ENCODE results near the gene SPACA7.

Gene SPACA7

GRCh38 chr13:112435973-112436372 lies 59.8 kb downstream of the SPACA7 start:
- TF ChIP-seq PPARA (CRISPR knock-in tag; IDR thresholded peaks at IDR 0.05; ENCODE audit: borderline replicate concordance) = no peak
- TF ChIP-seq CSDC2 (CRISPR knock-in tag; IDR thresholded peaks at IDR 0.05) = no peak
- TF ChIP-seq BACH2 (CRISPR knock-in tag; IDR thresholded peaks at IDR 0.05; ENCODE audit: borderline replicate concordance) = no peak
- TF ChIP-seq ARNTL (CRISPR knock-in tag; IDR thresholded peaks at IDR 0.05; ENCODE audit: borderline replicate concordance, low read depth) = no peak
- no peak for TF ChIP-seq ZNF70 (CRISPR knock-in tag; IDR thresholded peaks at IDR 0.05)
- TF ChIP-seq GLIS3 (CRISPR knock-in tag; IDR thresholded peaks at IDR 0.05) = no peak
- TF ChIP-seq ZNF8 (CRISPR knock-in tag; IDR thresholded peaks at IDR 0.05) = no peak
- TF ChIP-seq TCF4 (CRISPR knock-in tag; IDR thresholded peaks at IDR 0.05; ENCODE audit: borderline replicate concordance) = no peak
- no peak for TF ChIP-seq ZC3H10 (CRISPR knock-in tag; IDR thresholded peaks at IDR 0.05)
- TF ChIP-seq ISL1 (CRISPR knock-in tag; IDR thresholded peaks at IDR 0.05) = no peak
- no peak for TF ChIP-seq ZNF565 (CRISPR knock-in tag; conservative IDR thresholded peaks at IDR 0.05; ENCODE audit: low read depth)
- TF ChIP-seq, protein P1, sequence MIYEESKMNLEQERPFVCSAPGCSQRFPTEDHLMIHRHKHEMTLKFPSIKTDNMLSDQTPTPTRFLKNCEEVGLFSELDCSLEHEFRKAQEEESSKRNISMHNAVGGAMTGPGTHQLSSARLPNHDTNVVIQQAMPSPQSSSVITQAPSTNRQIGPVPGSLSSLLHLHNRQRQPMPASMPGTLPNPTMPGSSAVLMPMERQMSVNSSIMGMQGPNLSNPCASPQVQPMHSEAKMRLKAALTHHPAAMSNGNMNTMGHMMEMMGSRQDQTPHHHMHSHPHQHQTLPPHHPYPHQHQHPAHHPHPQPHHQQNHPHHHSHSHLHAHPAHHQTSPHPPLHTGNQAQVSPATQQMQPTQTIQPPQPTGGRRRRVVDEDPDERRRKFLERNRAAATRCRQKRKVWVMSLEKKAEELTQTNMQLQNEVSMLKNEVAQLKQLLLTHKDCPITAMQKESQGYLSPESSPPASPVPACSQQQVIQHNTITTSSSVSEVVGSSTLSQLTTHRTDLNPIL (CRISPR knock-in tag; IDR thresholded peaks at IDR 0.05; ENCODE audit: low read depth) = no peak
- ATAC-seq = no peak

- TF ChIP-seq TCF4 (CRISPR knock-in tag; IDR thresholded peaks at IDR 0.05; ENCODE audit: borderline replicate concordance) (no peak), ZNF8 (CRISPR knock-in tag; IDR thresholded peaks at IDR 0.05) (no peak), BACH2 (CRISPR knock-in tag; IDR thresholded peaks at IDR 0.05; ENCODE audit: borderline replicate concordance) (no peak), RARB (CRISPR knock-in tag; IDR thresholded peaks at IDR 0.05) (no peak), TOX (CRISPR knock-in tag; IDR thresholded peaks at IDR 0.05; ENCODE audit: borderline replicate concordance) (no peak), SNAI2 (CRISPR knock-in tag; IDR thresholded peaks at IDR 0.05) (no peak), ZNF70 (CRISPR knock-in tag; IDR thresholded peaks at IDR 0.05) (no peak), ZNF565 (CRISPR knock-in tag; conservative IDR thresholded peaks at IDR 0.05; ENCODE audit: low read depth) (no peak), ISL1 (CRISPR knock-in tag; IDR thresholded peaks at IDR 0.05) (no peak), ZFP30 (CRISPR knock-in tag; IDR thresholded peaks at IDR 0.05) (no peak)
- TF ChIP-seq, protein P2, sequence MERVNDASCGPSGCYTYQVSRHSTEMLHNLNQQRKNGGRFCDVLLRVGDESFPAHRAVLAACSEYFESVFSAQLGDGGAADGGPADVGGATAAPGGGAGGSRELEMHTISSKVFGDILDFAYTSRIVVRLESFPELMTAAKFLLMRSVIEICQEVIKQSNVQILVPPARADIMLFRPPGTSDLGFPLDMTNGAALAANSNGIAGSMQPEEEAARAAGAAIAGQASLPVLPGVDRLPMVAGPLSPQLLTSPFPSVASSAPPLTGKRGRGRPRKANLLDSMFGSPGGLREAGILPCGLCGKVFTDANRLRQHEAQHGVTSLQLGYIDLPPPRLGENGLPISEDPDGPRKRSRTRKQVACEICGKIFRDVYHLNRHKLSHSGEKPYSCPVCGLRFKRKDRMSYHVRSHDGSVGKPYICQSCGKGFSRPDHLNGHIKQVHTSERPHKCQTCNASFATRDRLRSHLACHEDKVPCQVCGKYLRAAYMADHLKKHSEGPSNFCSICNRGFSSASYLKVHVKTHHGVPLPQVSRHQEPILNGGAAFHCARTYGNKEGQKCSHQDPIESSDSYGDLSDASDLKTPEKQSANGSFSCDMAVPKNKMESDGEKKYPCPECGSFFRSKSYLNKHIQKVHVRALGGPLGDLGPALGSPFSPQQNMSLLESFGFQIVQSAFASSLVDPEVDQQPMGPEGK (CRISPR knock-in tag; IDR thresholded peaks at IDR 0.05; ENCODE audit: borderline replicate concordance) = no peak
- TF ChIP-seq, protein P1 (CRISPR knock-in tag; IDR thresholded peaks at IDR 0.05; ENCODE audit: low read depth) = no peak
- ATAC-seq = no peak
Measured at GRCh38 chr13:112438094-112438493, 61.9 kb downstream of the SPACA7 start.

DNA sequence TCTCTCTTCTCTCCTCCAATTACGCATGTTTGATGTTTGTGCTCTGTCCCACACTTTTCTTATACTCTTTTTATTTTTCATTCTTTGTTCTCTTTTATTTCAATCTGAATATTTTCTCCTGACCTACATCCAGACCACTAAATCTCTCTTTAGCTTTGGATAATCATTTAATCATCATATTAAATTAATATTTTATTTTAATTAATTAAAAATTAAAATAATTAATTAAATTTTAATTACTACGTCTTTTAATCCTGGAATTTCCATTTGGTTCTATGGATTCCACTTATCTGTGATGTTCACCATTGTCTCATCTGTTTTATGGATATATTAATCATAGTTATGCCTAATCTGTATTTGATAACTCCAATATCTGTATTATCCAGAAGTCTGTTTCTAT lies 62.4 kb downstream of the SPACA7 start:
- no peak for ATAC-seq
- TF ChIP-seq ISL1 (CRISPR knock-in tag; IDR thresholded peaks at IDR 0.05) (no peak), RARB (CRISPR knock-in tag; IDR thresholded peaks at IDR 0.05) (no peak), TCF4 (CRISPR knock-in tag; IDR thresholded peaks at IDR 0.05; ENCODE audit: borderline replicate concordance) (no peak), BACH2 (CRISPR knock-in tag; IDR thresholded peaks at IDR 0.05; ENCODE audit: borderline replicate concordance) (no peak), ARNTL (CRISPR knock-in tag; IDR thresholded peaks at IDR 0.05; ENCODE audit: borderline replicate concordance, low read depth) (no peak), ESRRG (CRISPR knock-in tag; IDR thresholded peaks at IDR 0.05) (no peak), TOX (CRISPR knock-in tag; IDR thresholded peaks at IDR 0.05; ENCODE audit: borderline replicate concordance) (no peak), SNAI2 (CRISPR knock-in tag; IDR thresholded peaks at IDR 0.05) (no peak), PPARA (CRISPR knock-in tag; IDR thresholded peaks at IDR 0.05; ENCODE audit: borderline replicate concordance) (no peak), ZNF8 (CRISPR knock-in tag; IDR thresholded peaks at IDR 0.05) (no peak), ZNF565 (CRISPR knock-in tag; conservative IDR thresholded peaks at IDR 0.05; ENCODE audit: low read depth) (no peak), OSR1 (CRISPR knock-in tag; IDR thresholded peaks at IDR 0.05) (no peak), CSDC2 (CRISPR knock-in tag; IDR thresholded peaks at IDR 0.05) (no peak), ZC3H10 (CRISPR knock-in tag; IDR thresholded peaks at IDR 0.05) (no peak), ZFP30 (CRISPR knock-in tag; IDR thresholded peaks at IDR 0.05) (no peak), ZFP3 (CRISPR knock-in tag; IDR thresholded peaks at IDR 0.05) (no peak)
- TF ChIP-seq, protein P3, sequence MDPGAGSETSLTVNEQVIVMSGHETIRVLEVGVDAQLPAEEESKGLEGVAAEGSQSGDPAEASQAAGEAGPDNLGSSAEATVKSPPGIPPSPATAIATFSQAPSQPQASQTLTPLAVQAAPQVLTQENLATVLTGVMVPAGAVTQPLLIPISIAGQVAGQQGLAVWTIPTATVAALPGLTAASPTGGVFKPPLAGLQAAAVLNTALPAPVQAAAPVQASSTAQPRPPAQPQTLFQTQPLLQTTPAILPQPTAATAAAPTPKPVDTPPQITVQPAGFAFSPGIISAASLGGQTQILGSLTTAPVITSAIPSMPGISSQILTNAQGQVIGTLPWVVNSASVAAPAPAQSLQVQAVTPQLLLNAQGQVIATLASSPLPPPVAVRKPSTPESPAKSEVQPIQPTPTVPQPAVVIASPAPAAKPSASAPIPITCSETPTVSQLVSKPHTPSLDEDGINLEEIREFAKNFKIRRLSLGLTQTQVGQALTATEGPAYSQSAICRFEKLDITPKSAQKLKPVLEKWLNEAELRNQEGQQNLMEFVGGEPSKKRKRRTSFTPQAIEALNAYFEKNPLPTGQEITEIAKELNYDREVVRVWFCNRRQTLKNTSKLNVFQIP (CRISPR knock-in tag; IDR thresholded peaks at IDR 0.05; ENCODE audit: borderline replicate concordance, low read depth) = no peak
- TF ChIP-seq, protein P1 (CRISPR knock-in tag; IDR thresholded peaks at IDR 0.05; ENCODE audit: low read depth) = no peak
- TF ChIP-seq, protein P2 (CRISPR knock-in tag; IDR thresholded peaks at IDR 0.05; ENCODE audit: borderline replicate concordance) = no peak

Measured in SK-N-SH treated with all-trans-retinoic acid at 6 μM for 48 hours (cell line).